GM12891 (cell line): Measurements from ENCODE around the gene TULP3.
"Not testable (repeated sequence)": the region's sequence is repeated elsewhere in the genome, so short reads cannot be mapped to it uniquely, and the experiment has no call there.

ENCODE experiments used
- PAX5 ChIP-seq: IDR thresholded peaks from 2 replicates; pipeline ENCODE4 v1.6.1; 2011; ENCODE audit warnings: low read length, moderate library complexity, mild to moderate bottlenecking; ENCODE audit not compliant: insufficient read depth, severe bottlenecking
- POLR2A ChIP-seq: IDR thresholded peaks from 2 replicates; pipeline ENCODE4 v1.6.1; 2011; ENCODE audit warnings: low read depth, low read length, control low read depth
- POLR2AphosphoS5 ChIP-seq: IDR thresholded peaks from 2 replicates; pipeline ENCODE4 v1.6.1; 2011; ENCODE audit warnings: low read depth, low read length, control low read depth
- POU2F2 ChIP-seq: IDR thresholded peaks from 2 replicates; pipeline ENCODE4 v1.6.1; 2011; ENCODE audit warnings: low read depth, mild to moderate bottlenecking, control low read depth, low read length, moderate library complexity
- SPI1 ChIP-seq: IDR thresholded peaks from 2 replicates; pipeline ENCODE4 v1.6.1; 2011; ENCODE audit warnings: low read depth, low read length, control low read depth
- TAF1 ChIP-seq: IDR thresholded peaks from 2 replicates; pipeline ENCODE4 v1.6.1; 2011; ENCODE audit warnings: low read depth, low read length, control low read depth

- TF ChIP-seq POLR2A, SPI1, POLR2AphosphoS5, TAF1, PAX5, POU2F2: not testable (repeated sequence)
These were observed 21.6 kb upstream of the TULP3 start for GRCh38 chr12:2868986-2869632.
